ENCODE data around the gene EMP2. TPM values are rescaled to one million over a fixed set of nuclear protein-coding genes. Genes with fewer than 3 reads are reported as not detected.
A peak's percentile ranks its signal among the peaks of the same experiment; 100 is the strongest.

Gene EMP2
- total RNA-seq: not detected
- polyA plus RNA-seq: not detected

DNA sequence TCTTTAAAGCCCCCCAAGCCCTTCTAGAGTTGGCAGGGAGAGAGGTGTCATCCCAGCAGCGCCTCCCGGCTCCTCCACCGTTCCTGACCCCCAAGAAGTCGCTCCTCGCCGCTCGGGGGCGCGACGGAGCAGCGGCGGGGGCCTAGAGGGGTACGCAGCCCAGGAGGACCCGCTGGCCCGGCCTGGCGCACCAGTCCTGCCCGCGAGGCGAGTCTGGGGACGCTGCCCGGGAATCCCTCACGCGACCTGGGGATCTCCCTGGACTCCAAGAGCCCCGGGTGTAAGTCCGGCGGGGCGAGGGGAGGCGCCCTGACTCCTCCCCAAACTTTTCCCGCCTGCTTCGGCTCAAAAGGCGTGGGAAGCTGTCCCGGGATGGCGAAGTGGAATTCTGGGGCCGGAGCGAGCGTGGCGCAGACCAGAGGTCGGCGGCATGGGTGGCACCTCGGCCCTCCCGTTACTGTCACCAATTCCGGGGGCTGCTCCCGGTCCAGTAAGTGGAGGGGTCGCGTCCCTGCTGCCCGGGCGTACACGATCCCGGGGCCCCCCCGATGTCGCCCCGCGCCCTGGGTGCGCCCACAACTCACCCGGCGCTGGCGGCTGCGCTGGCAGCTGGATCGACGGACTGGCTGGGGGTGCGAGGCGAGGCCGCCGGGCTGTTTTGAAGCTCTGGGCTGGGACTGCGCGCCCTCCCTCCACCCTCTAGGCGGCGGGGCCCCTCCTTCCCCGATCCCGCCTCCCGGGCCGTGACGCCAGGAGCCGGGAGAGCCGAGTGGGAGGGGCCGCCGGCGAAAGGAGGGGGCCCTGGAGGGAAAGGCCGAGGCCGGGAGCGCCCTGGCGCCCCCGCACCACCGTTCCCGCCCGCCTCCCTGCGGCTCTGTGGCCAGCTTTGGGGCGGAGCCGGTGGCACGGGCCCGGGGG lies at the start of gene EMP2:
EMP2 (minus strand) TSS at position 634 of the 918 bp plus-strand sequence. CDS start 32,981 bp downstream, outside the sequence.
- Histone ChIP-seq H3K27me3 (ENCODE audit: insufficient read depth, low read length) (peaks cover 8% of the 10 kb centered on the region), H3K4me1 (ENCODE audit: insufficient read depth, low read length) (no peaks in the 10 kb centered on the region), H3K27ac (ENCODE audit: low read depth, low read length) (no peak within 1 kb of the TSS), H3K36me3 (ENCODE audit: insufficient read depth, low read length) (no peaks in the 10 kb centered on the region), H3K4me3 (ENCODE audit: low read length in 2 of 2) (no peak within 1 kb of the TSS), H3K9me3 (ENCODE audit: control insufficient read depth in 1 of 2, low read length in 2 of 2) (no peaks in the 10 kb centered on the region)
- Mint-ChIP-seq H3K36me3 (no peaks in the 10 kb centered on the region), H3K9me3 (peaks cover 0 to 2% (median 0%) of the 10 kb centered on the region in 8 donors), H3K27me3 (peaks cover 40 to 41% of the 10 kb centered on the region in 2 donors), H3K4me3 (peak within 1 kb of the TSS in 1 of 8 donors; percentile 40), H3K27ac (no peak within 1 kb of the TSS), H3K4me1 (peaks cover 0 to 3% (median under 1%) of the 10 kb centered on the region in 4 donors)
- DNase-seq: no peak
- intact Hi-C loops (cut with micrococcal nuclease): no loop called here
- POLR2A ChIA-PET (ENCODE audit: partially characterized antibody): no interaction called here
- CTCF ChIA-PET (ENCODE audit: partially characterized antibody): no interaction called here

DNA sequence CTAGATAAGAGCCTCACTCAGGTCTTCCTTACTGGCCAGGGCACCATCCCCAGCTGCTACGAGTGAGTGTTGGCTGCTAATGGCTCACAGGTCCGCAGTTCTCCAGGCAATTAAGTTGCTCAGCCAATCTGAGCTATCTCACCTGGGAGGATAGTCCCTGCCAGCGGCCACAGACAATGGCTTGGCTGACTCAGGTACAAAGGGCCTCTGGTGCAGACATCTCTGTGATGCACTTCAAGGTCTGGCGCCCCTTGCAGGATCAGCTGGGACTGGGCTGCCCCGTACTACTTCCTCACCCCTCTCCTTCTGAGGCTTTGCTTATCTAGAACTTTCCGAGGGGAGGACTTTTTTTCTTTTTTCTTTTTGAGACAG lies 49.2 kb upstream of the EMP2 start:
- Mint-ChIP-seq H3K4me3 (no peak overlapping the region), H3K4me1 (no peaks in the 10 kb centered on the region), H3K9me3 (peaks cover 0 to 7% (median 0%) of the 10 kb centered on the region in 8 donors), H3K27ac (no peak overlapping the region), H3K27me3 (peaks cover 9 to 10% of the 10 kb centered on the region in 2 donors), H3K36me3 (no peaks in the 10 kb centered on the region)
- no peaks in the 10 kb centered on the region for H3K4me1 ChIP-seq (ENCODE audit: insufficient read depth, low read length)
- no peak for DNase-seq
- POLR2A ChIA-PET (ENCODE audit: partially characterized antibody): no interaction called here
- H3K4me3 ChIP-seq (ENCODE audit: low read length in 2 of 2): no peak overlapping the region
- no peak overlapping the region for H3K27ac ChIP-seq (ENCODE audit: low read depth, low read length)
- H3K36me3 ChIP-seq (ENCODE audit: insufficient read depth, low read length): no peaks in the 10 kb centered on the region
- no peaks in the 10 kb centered on the region for H3K9me3 ChIP-seq (ENCODE audit: control insufficient read depth in 1 of 2, low read length in 2 of 2)
- intact Hi-C loops (cut with micrococcal nuclease): no loop called here
- H3K27me3 ChIP-seq (ENCODE audit: insufficient read depth, low read length): no peaks in the 10 kb centered on the region
- CTCF ChIA-PET (ENCODE audit: partially characterized antibody): no interaction called here

DNA sequence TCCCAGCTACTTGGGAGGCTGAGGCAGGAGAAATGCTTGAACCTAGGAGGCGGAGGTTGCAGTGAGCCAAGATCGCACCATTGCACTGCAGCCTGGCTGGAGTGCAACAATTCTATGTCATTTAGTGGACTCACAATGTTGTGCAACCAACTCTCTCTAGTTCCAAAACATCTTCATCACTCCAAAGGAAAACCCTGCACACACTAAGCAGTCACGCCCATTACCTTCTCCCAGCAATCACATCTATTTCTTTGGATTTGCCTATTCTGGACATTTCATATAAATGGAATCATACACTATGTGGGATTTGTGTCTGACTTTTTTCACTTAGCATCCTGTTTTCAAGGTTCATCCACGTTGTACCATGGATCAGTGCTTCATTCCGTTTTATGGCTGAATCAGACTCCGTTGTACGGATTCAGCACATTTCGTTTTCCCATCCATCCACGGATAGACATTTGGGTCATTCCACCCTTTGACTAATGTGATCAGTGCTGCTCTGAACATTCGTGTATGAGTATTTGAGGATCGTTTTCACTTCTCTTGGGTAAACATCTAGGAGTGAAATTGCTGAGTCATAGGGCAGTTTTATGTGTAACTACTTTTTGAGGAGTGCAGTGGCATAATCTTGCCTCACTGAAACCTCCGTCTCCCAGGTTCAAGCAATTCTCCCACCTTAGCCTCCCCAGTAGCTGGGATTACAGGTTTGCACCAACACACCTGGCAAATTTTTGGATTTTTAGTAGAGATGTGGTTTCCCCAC lies 45.4 kb upstream of the EMP2 start:
- Mint-ChIP-seq H3K4me3 (no peak overlapping the region), H3K36me3 (no peaks in the 10 kb centered on the region), H3K9me3 (no peaks in the 10 kb centered on the region), H3K4me1 (no peaks in the 10 kb centered on the region), H3K27me3 (peaks cover 6% of the 10 kb centered on the region in 2 donors), H3K27ac (no peak overlapping the region)
- ChIA-PET POLR2A (ENCODE audit: partially characterized antibody) (no interaction called here), CTCF (ENCODE audit: partially characterized antibody) (no interaction called here)
- Histone ChIP-seq H3K9me3 (ENCODE audit: control insufficient read depth in 1 of 2, low read length in 2 of 2) (no peaks in the 10 kb centered on the region), H3K36me3 (ENCODE audit: insufficient read depth, low read length) (no peaks in the 10 kb centered on the region), H3K27me3 (ENCODE audit: insufficient read depth, low read length) (no peaks in the 10 kb centered on the region), H3K27ac (ENCODE audit: low read depth, low read length) (no peak overlapping the region), H3K4me1 (ENCODE audit: insufficient read depth, low read length) (no peaks in the 10 kb centered on the region), H3K4me3 (ENCODE audit: low read length in 2 of 2) (no peak overlapping the region)
- DNase-seq: no peak
- intact Hi-C loops (cut with micrococcal nuclease): no loop called here

GRCh38 chr16:10624527-10624926 lies 44.1 kb upstream of the EMP2 start:
- no peak for DNase-seq
- H3K4me1 Mint-ChIP-seq: no peaks in the 10 kb centered on the region
- no peak overlapping the region for H3K4me3 Mint-ChIP-seq
- H3K27ac Mint-ChIP-seq: no peak overlapping the region
- Histone ChIP-seq H3K36me3 (ENCODE audit: insufficient read depth, low read length) (no peaks in the 10 kb centered on the region), H3K4me3 (ENCODE audit: low read length in 2 of 2) (no peak overlapping the region), H3K9me3 (ENCODE audit: control insufficient read depth in 1 of 2, low read length in 2 of 2) (no peaks in the 10 kb centered on the region), H3K4me1 (ENCODE audit: insufficient read depth, low read length) (no peaks in the 10 kb centered on the region), H3K27me3 (ENCODE audit: insufficient read depth, low read length) (no peaks in the 10 kb centered on the region), H3K27ac (ENCODE audit: low read depth, low read length) (no peak overlapping the region)
- ChIA-PET POLR2A (ENCODE audit: partially characterized antibody) (no interaction called here), CTCF (ENCODE audit: partially characterized antibody) (no interaction called here)
- no peaks in the 10 kb centered on the region for H3K9me3 Mint-ChIP-seq
- peaks cover 8 to 13% of the 10 kb centered on the region in 2 donors for H3K27me3 Mint-ChIP-seq
- no peaks in the 10 kb centered on the region for H3K36me3 Mint-ChIP-seq
- intact Hi-C loops (cut with micrococcal nuclease): no loop called here

- Mint-ChIP-seq H3K27me3 (peaks cover 8 to 17% of the 10 kb centered on the region in 2 donors), H3K9me3 (peaks cover 0 to 2% (median 0%) of the 10 kb centered on the region in 8 donors), H3K36me3 (no peaks in the 10 kb centered on the region), H3K27ac (no peak overlapping the region), H3K4me3 (no peak overlapping the region), H3K4me1 (no peaks in the 10 kb centered on the region)
- Histone ChIP-seq H3K4me1 (ENCODE audit: insufficient read depth, low read length) (no peaks in the 10 kb centered on the region), H3K36me3 (ENCODE audit: insufficient read depth, low read length) (no peaks in the 10 kb centered on the region), H3K27ac (ENCODE audit: low read depth, low read length) (no peak overlapping the region), H3K9me3 (ENCODE audit: control insufficient read depth in 1 of 2, low read length in 2 of 2) (no peaks in the 10 kb centered on the region), H3K27me3 (ENCODE audit: insufficient read depth, low read length) (no peaks in the 10 kb centered on the region), H3K4me3 (ENCODE audit: low read length in 2 of 2) (no peak overlapping the region)
- no peak for DNase-seq
- intact Hi-C loops (cut with micrococcal nuclease): no loop called here
- CTCF ChIA-PET (ENCODE audit: partially characterized antibody): no interaction called here
- POLR2A ChIA-PET (ENCODE audit: partially characterized antibody): no interaction called here
Observed at GRCh38 chr16:10623059-10623458, 42.7 kb upstream of the EMP2 start.

DNA sequence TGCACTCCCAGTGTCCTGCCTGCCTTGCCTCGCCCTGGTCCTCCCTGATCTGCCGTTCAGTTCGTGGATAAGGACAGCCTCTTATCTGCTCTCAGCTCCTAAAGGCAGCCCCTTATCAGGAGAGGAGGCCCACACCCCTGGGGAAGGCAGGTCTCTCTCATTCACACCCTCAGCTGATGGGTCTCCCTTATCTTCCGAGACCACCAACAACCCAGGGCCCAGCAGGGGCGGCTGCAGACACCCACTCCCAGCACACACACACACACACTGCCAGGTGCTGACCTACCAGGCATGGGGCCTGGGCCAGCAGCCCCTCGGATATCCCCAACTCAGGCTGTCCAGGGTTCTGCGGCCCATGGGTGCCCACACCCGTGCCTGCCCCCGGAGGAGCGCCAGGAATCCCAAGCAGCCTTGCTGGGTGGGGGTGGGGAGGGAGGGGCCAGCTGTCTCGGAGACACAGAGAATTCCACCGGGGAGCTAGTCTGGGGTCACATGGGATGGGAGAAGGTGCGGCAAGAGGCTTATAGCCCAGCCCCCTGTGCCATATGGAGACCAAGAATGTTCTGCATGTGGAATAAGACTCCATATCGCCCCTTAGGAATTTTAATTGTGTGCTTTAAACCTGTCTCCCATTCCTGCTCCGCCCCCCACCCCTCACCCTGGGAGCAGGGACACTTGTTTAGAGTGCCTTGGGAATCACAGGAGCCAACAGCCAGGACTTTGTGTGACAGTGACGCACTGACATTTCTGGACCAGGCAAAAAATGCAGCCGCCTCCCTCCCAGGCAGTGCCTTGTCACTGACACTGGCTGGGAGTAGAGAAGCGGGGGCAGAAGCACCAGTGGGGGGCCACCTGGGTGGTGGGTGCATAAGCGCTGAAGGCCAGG lies 41.9 kb upstream of the EMP2 start:
- Mint-ChIP-seq H3K9me3 (peaks cover 0 to 4% (median 0%) of the 10 kb centered on the region in 8 donors), H3K36me3 (no peaks in the 10 kb centered on the region), H3K4me1 (no peaks in the 10 kb centered on the region), H3K27me3 (peaks cover 8 to 25% of the 10 kb centered on the region in 2 donors), H3K27ac (no peak overlapping the region), H3K4me3 (no peak overlapping the region)
- no peak for DNase-seq
- H3K27me3 ChIP-seq (ENCODE audit: insufficient read depth, low read length): no peaks in the 10 kb centered on the region
- intact Hi-C loops (cut with micrococcal nuclease): no loop called here
- no peaks in the 10 kb centered on the region for H3K9me3 ChIP-seq (ENCODE audit: control insufficient read depth in 1 of 2, low read length in 2 of 2)
- ChIA-PET CTCF (ENCODE audit: partially characterized antibody) (no interaction called here), POLR2A (ENCODE audit: partially characterized antibody) (no interaction called here)
- no peak overlapping the region for H3K4me3 ChIP-seq (ENCODE audit: low read length in 2 of 2)
- H3K36me3 ChIP-seq (ENCODE audit: insufficient read depth, low read length): no peaks in the 10 kb centered on the region
- H3K4me1 ChIP-seq (ENCODE audit: insufficient read depth, low read length): no peaks in the 10 kb centered on the region
- H3K27ac ChIP-seq (ENCODE audit: low read depth, low read length): no peak overlapping the region
